T-helper 9 cell (primary cell): ENCODE measurements around the gene SPAG7.
"Not testable (repeated sequence)": the region's sequence is repeated elsewhere in the genome, so short reads cannot be mapped to it uniquely, and the experiment has no call there.

Source experiments
- DNase-seq: peaks from one replicate; pipeline ENCODE4 v3.0.0-alpha.2; 2020

Gene SPAG7

GRCh38 chr17:4935650-4936049 is 32.0 kb downstream of the SPAG7 start:
- no peak for DNase-seq

DNA sequence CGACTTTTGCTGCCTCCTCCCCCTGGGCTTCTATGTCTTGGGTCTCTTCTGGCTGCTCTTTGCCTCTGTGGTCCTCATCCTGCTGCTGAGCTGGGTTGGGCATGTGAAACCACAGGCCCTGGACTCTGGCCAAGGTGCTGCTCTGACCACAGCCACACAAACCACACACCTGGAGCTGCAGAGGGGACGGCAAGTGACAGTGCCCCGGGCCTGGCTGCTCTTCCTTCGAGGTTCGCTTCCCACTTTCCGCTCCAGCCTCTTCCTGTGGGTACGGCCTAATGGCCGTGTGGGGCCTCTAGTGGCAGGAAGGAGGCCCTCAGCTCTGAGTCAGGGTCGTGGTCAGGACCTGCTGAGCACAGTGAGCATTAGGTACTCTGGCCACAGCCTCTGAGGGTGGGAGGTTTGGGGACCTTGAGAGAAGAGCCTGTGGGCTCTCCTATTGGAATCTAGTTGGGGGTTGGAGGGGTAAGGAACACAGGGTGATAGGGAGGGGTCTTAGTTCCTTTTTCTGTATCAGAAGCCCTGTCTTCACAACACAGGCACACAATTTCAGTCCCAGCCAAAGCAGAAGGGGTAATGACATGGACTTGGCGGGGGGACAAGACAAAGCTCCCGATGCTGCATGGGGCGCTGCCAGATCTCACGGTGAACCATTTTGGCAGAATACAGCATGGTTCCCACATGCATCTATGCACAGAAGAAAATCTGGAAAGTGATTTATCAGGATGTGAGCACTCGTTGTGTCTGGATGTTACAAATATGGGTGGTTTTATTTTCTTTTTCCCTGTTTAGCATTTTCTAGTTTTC is 33.2 kb downstream of the SPAG7 start:
- DNase-seq: no peak

GRCh38 chr17:4933646-4934045 is 34.0 kb downstream of the SPAG7 start:
- DNase-seq: no peak

DNA sequence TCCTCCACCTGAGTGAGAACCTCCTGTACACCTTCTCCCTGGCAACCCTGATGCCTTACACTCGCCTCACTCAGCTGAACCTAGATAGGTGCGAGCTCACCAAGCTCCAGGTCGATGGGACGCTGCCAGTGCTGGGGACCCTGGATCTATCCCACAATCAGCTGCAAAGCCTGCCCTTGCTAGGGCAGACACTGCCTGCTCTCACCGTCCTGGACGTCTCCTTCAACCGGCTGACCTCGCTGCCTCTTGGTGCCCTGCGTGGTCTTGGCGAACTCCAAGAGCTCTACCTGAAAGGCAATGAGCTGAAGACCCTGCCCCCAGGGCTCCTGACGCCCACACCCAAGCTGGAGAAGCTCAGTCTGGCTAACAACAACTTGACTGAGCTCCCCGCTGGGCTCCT is 34.9 kb downstream of the SPAG7 start:
- no peak for DNase-seq

DNA sequence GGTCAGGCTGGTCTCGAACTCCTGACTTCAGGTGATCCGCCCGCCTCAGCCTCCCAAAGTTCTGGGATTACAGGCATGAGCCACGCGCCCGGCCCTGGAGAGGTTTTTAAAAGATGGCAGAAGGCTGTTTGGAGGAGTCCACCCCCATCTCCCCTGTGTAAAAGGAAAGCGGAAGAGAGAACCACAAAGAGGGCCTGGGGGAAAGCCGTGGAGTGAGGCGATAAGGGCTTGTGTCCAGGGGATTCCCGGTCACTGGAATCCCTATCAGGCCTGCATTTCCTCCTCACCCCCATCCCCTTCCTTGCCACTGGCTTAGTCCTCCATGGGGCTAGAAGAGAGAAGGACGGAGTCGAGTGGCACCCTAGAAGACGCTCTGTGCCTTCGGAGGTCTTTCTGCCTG is 35.7 kb downstream of the SPAG7 start, which contains the start of gene GP1BA:
Gene GP1BA (plus strand): TSS at position 315 of the 400 bp plus-strand sequence. CDS start 328 bp downstream, outside the sequence.
- no peak for DNase-seq

- DNase-seq: no peak
Measured at GRCh38 chr17:4928881-4929280, 38.7 kb downstream of the SPAG7 start.

DNA sequence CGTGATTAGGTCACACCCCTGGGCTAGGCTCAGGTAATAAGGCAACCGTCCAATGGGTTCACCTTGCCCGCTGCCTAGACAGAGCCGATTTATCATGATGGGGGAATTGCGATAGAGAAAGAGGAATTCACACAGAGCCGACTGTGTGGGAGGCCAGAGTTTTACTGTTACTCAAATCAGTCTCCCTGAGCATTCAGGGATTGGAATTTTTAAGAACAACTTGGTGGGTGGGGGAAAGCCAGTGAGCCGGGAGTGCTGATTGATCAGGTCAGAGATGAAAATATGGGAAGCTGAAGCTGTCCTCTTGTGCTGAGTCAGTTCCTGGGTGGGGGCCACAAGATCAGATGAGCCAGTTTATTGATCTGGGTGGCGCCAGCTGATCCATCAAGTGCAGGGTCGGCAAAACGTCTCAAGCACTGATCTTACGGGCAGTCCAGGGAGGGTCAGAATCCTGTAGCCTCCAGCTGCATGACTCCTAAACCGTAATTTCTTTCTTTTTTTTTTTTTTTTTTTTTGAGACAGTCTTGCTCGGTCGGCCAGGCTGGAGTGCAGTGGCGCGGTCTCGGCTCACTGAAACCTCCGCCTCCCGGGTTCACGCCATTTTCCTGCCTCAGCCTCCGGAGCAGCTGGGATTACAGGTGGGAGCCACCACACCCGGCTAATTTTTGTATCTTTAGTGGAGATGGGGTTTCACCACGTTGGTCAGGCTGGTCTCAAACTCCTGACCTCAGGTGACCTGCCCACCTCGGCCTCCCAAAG is 40.9 kb downstream of the SPAG7 start:
- not testable (repeated sequence) for DNase-seq

DNA sequence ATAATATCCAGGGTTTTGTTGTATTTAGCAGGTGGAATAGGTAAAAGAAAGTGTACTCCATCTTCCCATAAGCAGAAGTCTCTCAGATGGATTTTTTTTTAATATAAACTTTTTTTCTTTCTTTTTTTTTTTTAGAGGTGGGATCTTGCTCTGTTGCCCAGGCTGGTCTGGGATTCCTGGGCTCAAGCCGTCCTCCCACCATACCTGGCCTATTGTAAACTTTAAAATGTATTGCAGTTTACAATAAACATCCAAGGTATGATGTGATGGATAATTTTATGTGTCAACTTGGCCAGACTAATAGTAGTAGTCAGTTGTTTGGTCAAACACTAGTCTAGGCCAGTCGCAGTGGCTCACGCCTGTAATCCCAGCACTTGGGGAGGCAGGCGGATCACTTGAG is 46.3 kb downstream of the SPAG7 start:
- no peak for DNase-seq

- DNase-seq: no peak
Measured at GRCh38 chr17:4920351-4921048, 47.1 kb downstream of the SPAG7 start.

- no peak for DNase-seq
Measured at GRCh38 chr17:4919511-4920047, 48.0 kb downstream of the SPAG7 start.

- not testable (repeated sequence) for DNase-seq
Measured at GRCh38 chr17:4914551-4914950, 53.1 kb downstream of the SPAG7 start.

- no peak for DNase-seq
Measured at GRCh38 chr17:4913994-4914393, 53.6 kb downstream of the SPAG7 start.
